Right lobe of liver (tissue), 4 donors: ENCODE data around the gene EGFLAM.

Source experiments
- CTCF ChIP-seq, 4 donors: fragments of 200-600 bp in 3 of 4; fragments of 450-650 bp in 1 of 4; IDR thresholded peaks; one replicate each; pipeline versions ENCODE4 v1.5.1 to v1.8.0; 2016 to 2022; ENCODE audit warnings: antibody characterized with exemption in 4 of 4, mild to moderate bottlenecking in 2 of 4
- POLR2A ChIP-seq: fragments of 450-650 bp; IDR thresholded peaks from one replicate; pipeline ENCODE4 v1.6.1; 2017; ENCODE audit warnings: antibody characterized with exemption, mild to moderate bottlenecking
- donor health status: DM: no; HTN: no; CAD: no.
- donor health status: DM: no; HTN: no; CAD: no.
- donor health status: DM: no; HTN: yes; CAD: no.

GRCh38 chr5:38341641-38342040, 83.3 kb downstream of the EGFLAM start:
- no peak for TF ChIP-seq CTCF (IDR thresholded peaks at IDR 0.05)
- TF ChIP-seq POLR2A: no peak
